Activated CD4-positive, alpha-beta T cell treated with anti-CD3 and anti-CD28 coated beads, Interleukin-2, amount 10 ng/mL, durations not matched to agents 24 days and 14 days (primary cell): ENCODE results near the gene UNC5C. TPM values are rescaled to one million over a fixed set of nuclear protein-coding genes. Genes with fewer than 3 reads are reported as not detected.

ENCODE experiments used
- DNase-seq: peaks from one replicate; pipeline ENCODE4 v3.0.0; 2022
- H3K27ac Mint-ChIP-seq: one replicate; pipeline ENCODE4 v1.8.0; 2022; ENCODE audit warnings: mild to moderate bottlenecking, mixed read lengths
- H3K27me3 Mint-ChIP-seq: one replicate; pipeline ENCODE4 v1.8.0; 2022; ENCODE audit warnings: mixed read lengths
- H3K36me3 Mint-ChIP-seq: one replicate; pipeline ENCODE4 v1.8.0; 2022; ENCODE audit warnings: low read depth, mild to moderate bottlenecking, mixed read lengths
- H3K4me1 Mint-ChIP-seq: one replicate; pipeline ENCODE4 v1.8.0; 2021; ENCODE audit warnings: mixed read lengths
- H3K4me3 Mint-ChIP-seq: one replicate; pipeline ENCODE4 v1.8.0; 2022; ENCODE audit warnings: mild to moderate bottlenecking, moderate library complexity, mixed read lengths
- H3K9me3 Mint-ChIP-seq: one replicate; pipeline ENCODE4 v1.8.0; 2021; ENCODE audit warnings: mixed read lengths
- intact Hi-C: fragments of 100-400 bp; cut with micrococcal nuclease; formaldehyde crosslinking; loops from one replicate; pipeline ENCODE4 v1.15.1; 2023
- total RNA-seq: library from RNA; stranded (reverse); gene quantifications from 2 replicates; pipeline ENCODE4 v1.2.3, GENCODE V29; 2022

The UNC5C gene
- total RNA-seq, 1 donor from 2014 or later: not detected

DNA sequence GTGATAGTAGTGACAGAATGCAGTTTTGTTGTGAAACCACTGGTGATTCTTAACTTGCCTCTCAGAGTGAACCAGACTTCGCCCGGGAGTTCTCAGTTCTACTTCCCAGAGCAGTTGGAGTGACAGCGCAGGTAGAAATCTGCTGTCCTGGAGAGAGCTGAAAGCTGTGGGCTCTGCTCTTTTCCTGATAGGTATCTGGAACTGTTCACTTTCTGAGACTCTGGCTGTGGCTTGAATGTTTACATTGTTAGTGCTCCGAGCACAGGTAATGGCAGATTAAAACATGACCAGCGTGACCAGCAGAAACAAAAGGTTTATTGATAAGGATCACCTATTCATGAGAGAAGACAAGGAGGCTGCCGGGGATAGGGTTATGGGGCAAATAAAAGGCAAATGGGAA lies 430.3 kb downstream of the UNC5C start:
- intact Hi-C loops: no loop called here
- DNase-seq: no peak
- peaks cover 6% of the 10 kb centered on the region for H3K27me3 Mint-ChIP-seq
- H3K27ac Mint-ChIP-seq: no peak overlapping the region
- no peak overlapping the region for H3K4me3 Mint-ChIP-seq
- H3K4me1 Mint-ChIP-seq: no peaks in the 10 kb centered on the region
- H3K9me3 Mint-ChIP-seq: no peaks in the 10 kb centered on the region
- no peaks in the 10 kb centered on the region for H3K36me3 Mint-ChIP-seq

DNA sequence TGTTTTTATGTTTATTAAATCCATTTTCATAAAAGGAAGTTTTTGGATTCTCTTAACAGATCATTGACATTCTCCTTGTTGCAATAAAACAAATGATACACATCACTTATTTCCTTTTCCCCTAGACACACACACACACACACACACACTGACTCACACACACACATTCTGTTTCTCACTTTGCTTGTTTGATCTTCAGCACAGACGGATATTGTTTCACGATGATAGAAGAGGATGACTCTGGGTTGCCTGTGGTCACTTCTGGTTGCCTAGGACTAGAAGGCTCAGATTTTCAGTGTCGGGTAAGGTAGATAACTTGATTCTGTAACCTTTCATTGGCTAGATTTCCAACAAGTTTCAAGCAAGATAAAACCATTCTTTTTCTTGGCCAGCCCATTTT lies 434.3 kb downstream of the UNC5C start:
- intact Hi-C loops: no loop called here
- no peaks in the 10 kb centered on the region for H3K4me1 Mint-ChIP-seq
- H3K9me3 Mint-ChIP-seq: no peaks in the 10 kb centered on the region
- no peak for DNase-seq
- H3K36me3 Mint-ChIP-seq: no peaks in the 10 kb centered on the region
- peaks cover 10% of the 10 kb centered on the region for H3K27me3 Mint-ChIP-seq
- no peak overlapping the region for H3K4me3 Mint-ChIP-seq
- H3K27ac Mint-ChIP-seq: no peak overlapping the region
